GM19023 (cell line): Measurements from ENCODE around the gene ADAM19.

Source experiments
- ATAC-seq: cut with Tn5 transposase; IDR thresholded peaks from one replicate; pipeline ENCODE4 v1.9.1; 2021; ENCODE audit warnings: mild to moderate bottlenecking, moderate library complexity; ENCODE audit not compliant: unreplicated experiment

Gene ADAM19

GRCh38 chr5:157469073-157469472 is 106.5 kb downstream of the ADAM19 start:
- no peak for ATAC-seq

GRCh38 chr5:157468293-157468965 is 107.1 kb downstream of the ADAM19 start:
- no peak for ATAC-seq

- ATAC-seq: peak; percentile 78
Measured at GRCh38 chr5:157464519-157465171, 110.9 kb downstream of the ADAM19 start.

DNA sequence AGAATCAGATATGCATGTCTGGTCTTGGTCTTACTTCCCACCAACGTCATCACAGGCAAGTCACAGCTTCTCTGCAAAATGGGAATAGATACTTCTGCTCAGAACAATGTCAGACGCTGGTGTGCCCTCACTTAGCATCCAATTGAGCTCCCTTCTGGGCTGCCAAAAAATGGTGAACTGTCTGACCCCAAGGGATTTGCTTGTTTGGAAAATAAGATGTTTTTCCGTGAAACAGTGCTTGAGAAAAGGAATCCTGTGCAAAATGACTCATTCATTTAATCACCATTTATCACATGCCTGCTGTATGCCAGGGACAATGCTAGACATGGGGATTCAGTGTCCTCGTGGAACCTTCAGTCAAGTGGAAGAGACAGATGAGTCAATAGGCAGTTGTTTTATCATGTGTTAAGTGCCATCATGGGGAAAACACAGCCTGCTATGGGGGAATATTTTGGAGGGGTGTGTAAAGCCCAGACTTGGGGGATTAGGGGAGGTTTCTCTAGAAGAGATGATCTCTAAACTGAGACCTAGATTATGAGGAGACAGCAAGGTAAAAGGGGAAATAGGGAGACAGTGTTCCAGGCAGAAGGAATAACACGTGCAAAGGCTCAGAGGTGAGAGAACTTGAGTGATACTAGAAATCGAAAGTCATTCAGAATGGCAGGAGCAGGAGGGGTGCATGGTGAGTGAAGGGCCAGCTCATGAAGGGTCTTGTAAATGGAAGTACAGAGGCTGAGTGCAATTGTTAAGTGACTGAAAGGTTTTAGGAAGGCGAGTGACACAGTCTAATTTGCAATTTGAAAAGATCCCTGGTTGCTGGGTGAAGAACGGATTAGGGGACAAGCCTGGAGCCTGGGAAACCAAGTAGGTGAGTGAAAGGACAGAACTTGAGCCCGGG is 111.7 kb downstream of the ADAM19 start:
- ATAC-seq: no peak

DNA sequence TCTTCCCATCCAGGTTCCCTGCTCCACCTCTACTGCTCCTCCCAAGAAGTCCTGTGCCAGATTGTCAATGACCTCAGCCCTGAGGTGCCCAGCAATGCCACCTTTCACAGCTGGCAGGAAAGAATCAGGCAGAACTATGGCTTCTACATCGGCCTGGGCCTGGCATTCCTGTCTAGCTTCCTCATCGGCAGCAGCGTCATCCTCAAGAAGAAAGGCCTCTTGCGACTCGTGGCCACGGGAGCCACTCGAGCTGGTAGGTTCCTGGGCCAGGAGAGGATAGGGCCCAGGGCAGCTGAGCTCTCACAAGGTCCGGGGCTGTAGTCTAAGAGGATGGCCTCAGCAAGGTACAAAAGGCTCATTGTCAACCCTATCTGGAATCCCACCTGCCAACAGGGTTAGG is 112.5 kb downstream of the ADAM19 start:
- no peak for ATAC-seq

- ATAC-seq: no peak
Measured at GRCh38 chr5:157460921-157461792, 114.4 kb downstream of the ADAM19 start.

GRCh38 chr5:157459715-157460599 is 115.6 kb downstream of the ADAM19 start, which contains the start of gene NIPAL4:
Gene NIPAL4 (plus strand): TSS chr5:157460213. CDS start chr5:157460321, 108 bp downstream.
- ATAC-seq: no peak

DNA sequence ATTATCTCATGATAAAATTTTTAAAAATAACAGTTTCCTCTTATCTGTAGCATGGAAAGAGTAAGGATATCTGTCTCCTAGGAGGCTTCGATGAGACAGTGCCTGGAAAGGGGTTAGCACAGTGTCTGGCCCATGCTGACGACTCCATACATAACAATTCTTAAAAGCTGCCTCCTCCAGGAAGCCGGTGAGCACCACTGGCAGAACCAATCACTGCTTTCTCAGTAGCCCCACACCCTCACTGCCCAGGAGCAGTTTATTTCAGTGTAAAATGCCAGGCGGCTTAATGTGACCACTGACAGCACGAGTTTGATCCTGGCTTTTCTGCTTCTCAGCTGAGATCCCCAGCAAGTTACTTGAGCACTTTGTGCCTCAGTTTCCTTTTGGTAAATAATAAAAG is 116.7 kb downstream of the ADAM19 start:
- ATAC-seq: no peak

GRCh38 chr5:157457391-157457790 is 118.2 kb downstream of the ADAM19 start:
- ATAC-seq: no peak

DNA sequence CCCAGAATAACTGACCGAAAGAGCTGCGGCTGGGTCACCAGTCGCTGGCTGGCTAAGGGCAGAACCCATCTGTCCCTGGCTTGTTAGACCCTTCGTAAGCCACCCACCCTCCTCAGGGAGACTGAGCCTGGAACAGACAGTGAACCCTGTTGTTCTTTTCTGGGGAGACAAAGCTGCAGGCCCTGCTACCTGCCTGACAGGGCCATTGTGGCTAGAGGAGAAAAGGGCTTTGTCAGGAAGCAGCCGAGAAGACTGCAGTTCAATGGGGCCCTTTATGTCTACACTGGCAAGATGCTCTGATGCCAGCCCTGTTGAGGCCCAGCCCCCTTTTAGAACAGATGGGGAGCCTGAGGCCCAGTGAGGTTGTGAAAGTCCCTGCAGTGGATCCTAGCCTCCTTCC is 119.3 kb downstream of the ADAM19 start:
- no peak for ATAC-seq

DNA sequence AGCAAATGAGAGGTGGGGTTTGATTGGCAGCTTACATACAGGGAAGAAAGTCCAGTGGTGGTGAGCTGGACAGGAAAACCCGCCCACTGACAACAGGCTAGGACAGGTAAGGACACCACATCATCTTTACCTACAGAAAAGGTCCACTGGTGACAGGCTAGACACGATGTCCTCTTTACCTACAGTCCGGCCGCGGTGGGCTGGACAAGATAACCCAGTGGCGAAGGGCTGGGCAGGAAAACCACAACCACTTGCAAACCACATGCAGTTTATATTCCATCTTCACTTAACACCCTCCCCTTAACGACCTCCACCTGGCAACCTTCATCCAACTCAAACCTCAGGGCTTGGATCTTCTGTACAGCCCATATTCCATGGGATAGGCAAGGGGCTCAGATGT is 120.5 kb downstream of the ADAM19 start:
- no peak for ATAC-seq

GRCh38 chr5:157454273-157454672 is 121.3 kb downstream of the ADAM19 start:
- ATAC-seq: no peak

GRCh38 chr5:157451806-157452205 is 123.8 kb downstream of the ADAM19 start:
- ATAC-seq: no peak

DNA sequence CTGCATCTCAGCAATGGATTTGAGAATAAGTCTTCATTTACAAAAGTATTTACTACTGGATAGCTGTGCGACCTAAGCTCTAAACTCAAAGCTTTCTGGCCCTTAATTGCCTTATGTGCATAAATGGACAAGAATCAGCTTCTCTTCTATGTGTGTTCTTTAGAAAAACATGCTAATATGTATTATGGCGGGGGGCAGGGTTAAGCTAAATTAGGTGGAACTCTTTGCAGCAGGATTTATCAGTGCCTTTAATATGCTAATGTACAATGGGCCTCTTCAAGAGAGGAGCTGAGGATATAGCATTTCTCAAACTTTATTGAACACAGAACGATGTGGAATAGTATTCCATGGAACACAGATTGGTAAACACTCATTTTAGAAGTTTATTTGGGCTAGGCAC is 125.6 kb downstream of the ADAM19 start:
- ATAC-seq: no peak

DNA sequence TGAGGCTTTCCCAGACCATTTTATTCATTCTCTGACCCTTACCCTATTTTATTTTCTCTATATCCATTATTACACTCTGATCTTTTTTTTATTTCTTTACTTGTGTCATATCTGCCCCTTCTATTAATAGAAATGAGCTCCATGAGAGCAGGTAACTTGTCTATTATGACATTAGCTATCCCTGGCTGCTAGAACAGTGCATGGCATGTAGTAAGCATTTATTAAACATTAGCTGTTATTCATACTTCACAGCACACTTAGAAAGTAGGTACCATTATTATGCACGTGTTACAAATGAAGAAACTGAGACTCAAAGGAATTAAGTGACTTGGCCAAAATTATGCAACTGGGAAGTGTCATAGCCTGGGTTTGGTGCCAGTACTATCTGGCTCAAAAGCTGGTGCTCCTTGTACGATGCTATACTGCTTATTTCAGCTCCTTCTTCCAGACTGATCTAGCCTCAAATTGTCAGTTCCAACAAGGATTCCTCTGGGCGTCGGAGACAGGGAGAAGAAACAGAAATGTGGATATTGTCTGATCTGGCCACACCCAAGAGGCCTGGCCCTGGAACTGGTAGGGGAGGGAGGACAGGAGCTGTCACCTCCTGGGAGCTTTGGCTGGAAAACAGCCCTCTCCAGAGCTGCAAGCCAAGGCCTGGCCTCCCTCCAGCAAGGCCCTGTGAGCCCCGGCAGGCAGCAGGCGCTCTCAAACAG is 126.4 kb downstream of the ADAM19 start:
- ATAC-seq: no peak

GRCh38 chr5:157447201-157447637 is 128.4 kb downstream of the ADAM19 start:
- no peak for ATAC-seq

GRCh38 chr5:157446412-157446935 is 129.1 kb downstream of the ADAM19 start:
- ATAC-seq: no peak

- no peak for ATAC-seq
Measured at GRCh38 chr5:157445745-157446411, 129.7 kb downstream of the ADAM19 start.
